ENCODE data around the gene BCAP31. TPM values are rescaled to one million over a fixed set of nuclear protein-coding genes. Genes with fewer than 3 reads are reported as not detected.
"Not testable (repeated sequence)": the region's sequence is repeated elsewhere in the genome, so short reads cannot be mapped to it uniquely, and the experiment has no call there.

BCAP31 gene
- total and polyA plus RNA-seq, 12 donors: 70.2 to 164 (median 85.4) TPM

- peaks cover 0 to 24% (median 0%) of the 10 kb centered on the region in 9 donors for H3K4me1 ChIP-seq
- ATAC-seq: peak in 3 of 8 donors; percentile 5 to 31 (median 12)
- H3K27me3 ChIP-seq: peaks cover 0 to 4% (median 0%) of the 10 kb centered on the region in 7 donors
- no peaks in the 10 kb centered on the region for H3K9me3 ChIP-seq
- TF ChIP-seq CTCF (IDR thresholded peaks at IDR 0.05): no peak
- H3K4me3 ChIP-seq: no peak overlapping the region
- WGBS, 2 donors: 73 to 76% methylated on average over 12 to 14 of the region's 16 CpGs
- H3K36me3 ChIP-seq: peaks cover 0 to 38% (median 0%) of the 10 kb centered on the region in 9 donors
- intact Hi-C loops (cut with DNase I): no loop called here
- H3K27ac ChIP-seq: peak overlapping the region in 7 of 10 donors; percentile 3 to 87 (median 78)
- no peak for DNase-seq
These were observed 26.0 kb downstream of the BCAP31 start for GRCh38 chrX:153697924-153698865.

DNA sequence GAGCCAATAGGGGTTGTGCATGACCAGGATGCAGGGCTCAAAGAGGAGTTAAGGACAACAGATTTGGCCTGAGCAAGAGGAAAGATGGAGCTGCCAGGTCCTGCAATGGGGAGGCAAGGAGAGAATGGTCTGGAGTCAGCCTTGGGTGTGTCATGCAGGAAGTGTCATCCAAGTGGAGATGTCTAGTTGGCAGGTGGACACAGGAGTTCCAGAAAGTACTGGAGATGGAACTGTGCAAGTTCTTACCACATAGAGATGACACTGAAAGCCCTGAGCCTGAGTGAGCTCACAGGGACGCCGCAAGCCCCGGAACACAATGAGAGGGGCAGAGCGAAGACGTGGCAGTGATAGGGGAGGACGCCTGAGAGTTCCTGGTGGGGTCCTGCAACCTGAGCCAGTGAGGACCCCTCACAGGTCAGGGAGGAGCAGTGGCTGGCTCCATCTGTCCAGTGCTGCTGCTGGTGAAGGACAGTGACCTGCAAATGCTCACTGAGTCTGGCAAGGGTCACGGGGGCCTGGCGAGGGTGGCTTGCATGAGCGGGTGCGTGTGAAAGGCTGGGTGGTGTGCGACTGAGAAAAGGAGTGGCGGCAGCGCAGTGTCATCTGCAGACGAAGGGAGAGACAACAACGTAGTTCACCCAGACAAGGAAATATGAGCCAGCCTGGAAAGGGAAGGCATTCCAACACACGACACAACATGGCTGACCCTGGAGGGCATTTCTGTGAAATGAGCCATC lies 27.0 kb downstream of the BCAP31 start:
- WGBS, 2 donors: 73 to 80% methylated on average over 16 of the region's 16 CpGs
- ATAC-seq; intact Hi-C loops (cut with DNase I); DNase-seq; H3K9me3 ChIP-seq; H3K27me3 ChIP-seq; H3K4me3 ChIP-seq: not testable (repeated sequence)
- peaks cover 0 to 30% (median 0%) of the 10 kb centered on the region in 9 donors for H3K36me3 ChIP-seq
- H3K4me1 ChIP-seq: peaks cover 0 to 24% (median 0%) of the 10 kb centered on the region in 9 donors
- peak overlapping the region in 3 of 10 donors; percentile 7 to 78 (median 13) for H3K27ac ChIP-seq

- H3K4me3 ChIP-seq; DNase-seq; H3K9me3 ChIP-seq; H3K27me3 ChIP-seq; ATAC-seq; intact Hi-C loops (cut with DNase I): not testable (repeated sequence)
- WGBS, 2 donors: 78 to 83% methylated on average over 10 of the region's 10 CpGs
- Histone ChIP-seq H3K27ac (peak overlapping the region in 1 of 10 donors; percentile 33), H3K36me3 (peaks cover 0 to 24% (median 0%) of the 10 kb centered on the region in 9 donors), H3K4me1 (peaks cover 0 to 24% (median 0%) of the 10 kb centered on the region in 9 donors)
These were observed 27.6 kb downstream of the BCAP31 start for GRCh38 chrX:153696538-153696937.

DNA sequence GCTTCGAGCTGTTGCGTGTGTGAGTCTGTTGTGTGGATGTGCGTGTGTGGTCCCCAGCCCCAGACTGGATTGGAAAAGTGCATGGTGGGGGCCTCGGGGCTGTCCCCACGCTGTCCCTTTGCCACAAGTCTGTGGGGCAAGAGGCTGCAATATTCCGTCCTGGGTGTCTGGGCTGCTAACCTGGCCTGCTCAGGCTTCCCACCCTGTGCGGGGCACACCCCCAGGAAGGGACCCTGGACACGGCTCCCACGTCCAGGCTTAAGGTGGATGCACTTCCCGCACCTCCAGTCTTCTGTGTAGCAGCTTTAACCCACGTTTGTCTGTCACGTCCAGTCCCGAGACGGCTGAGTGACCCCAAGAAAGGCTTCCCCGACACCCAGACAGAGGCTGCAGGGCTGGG lies 28.1 kb downstream of the BCAP31 start:
- no peaks in the 10 kb centered on the region for H3K27me3 ChIP-seq
- no peak for TF ChIP-seq CTCF (IDR thresholded peaks at IDR 0.05)
- H3K9me3 ChIP-seq: no peaks in the 10 kb centered on the region
- WGBS, 2 donors: 84 to 85% methylated on average over 15 of the region's 15 CpGs
- no peak overlapping the region for H3K4me3 ChIP-seq
- ATAC-seq: no peak
- intact Hi-C loops (cut with DNase I): no loop called here
- peaks cover 0 to 24% (median 0%) of the 10 kb centered on the region in 9 donors for H3K4me1 ChIP-seq
- no peak for DNase-seq
- H3K36me3 ChIP-seq: peaks cover 0 to 19% (median 0%) of the 10 kb centered on the region in 9 donors
- no peak overlapping the region for H3K27ac ChIP-seq

- peaks cover 0 to 3% (median 0%) of the 10 kb centered on the region in 7 donors for H3K27me3 ChIP-seq
- no peak for TF ChIP-seq CTCF (IDR thresholded peaks at IDR 0.05)
- peak overlapping the region in 1 of 10 donors; percentile 15 for H3K27ac ChIP-seq
- H3K36me3 ChIP-seq: peaks cover 0 to 10% (median 0%) of the 10 kb centered on the region in 9 donors
- H3K9me3 ChIP-seq: no peaks in the 10 kb centered on the region
- intact Hi-C loops (cut with DNase I): no loop called here
- peaks cover 0 to 32% (median 0%) of the 10 kb centered on the region in 9 donors for H3K4me1 ChIP-seq
- no peak for ATAC-seq
- DNase-seq: no peak
- no peak overlapping the region for H3K4me3 ChIP-seq
- 76 to 86% methylated on average over 12 to 20 of the region's 23 CpGs for WGBS, 2 donors
These were observed 29.4 kb downstream of the BCAP31 start for GRCh38 chrX:153694687-153695270.

GRCh38 chrX:153694256-153694655 lies 29.9 kb downstream of the BCAP31 start:
- intact Hi-C loops (cut with DNase I); DNase-seq; H3K36me3 ChIP-seq; H3K27ac ChIP-seq; H3K9me3 ChIP-seq; H3K27me3 ChIP-seq; ATAC-seq; H3K4me3 ChIP-seq: not testable (repeated sequence)
- peaks cover 0 to 29% (median 0%) of the 10 kb centered on the region in 9 donors for H3K4me1 ChIP-seq
- 74 to 80% methylated on average over 12 to 16 of the region's 16 CpGs for WGBS, 2 donors
